Smooth muscle cell (in vitro differentiated cells): Measurements from ENCODE around the gene RNASE1. TPM values are rescaled to one million over a fixed set of nuclear protein-coding genes. Genes with fewer than 3 reads are reported as not detected.

Source experiments
- DNase-seq: peaks from one replicate; lab custom pipeline; 2025; ENCODE audit not compliant: unreplicated experiment; lab: John Stamatoyannopoulos, UW
- H2AFZ ChIP-seq: fragments of 200-600 bp; sonication (generic); 2 replicates; pipeline ENCODE4 v1.6.0; 2016; ENCODE audit warnings: antibody characterized with exemption, low read depth, mild to moderate bottlenecking
- H3F3A ChIP-seq: fragments of 200-600 bp; sonication (generic); 2 replicates; pipeline ENCODE4 v1.6.0; 2017; ENCODE audit warnings: antibody characterized with exemption, low read depth
- H3K27ac ChIP-seq: fragments of 200-600 bp; sonication (generic); 2 replicates; pipeline ENCODE4 v1.5.1; 2016; ENCODE audit warnings: low read depth, mild to moderate bottlenecking
- H3K27me3 ChIP-seq: fragments of 200-600 bp; sonication (generic); 2 replicates; pipeline ENCODE4 v1.6.1; 2016; ENCODE audit warnings: low read depth, mild to moderate bottlenecking
- H3K36me3 ChIP-seq: fragments of 200-600 bp; sonication (generic); 2 replicates; pipeline ENCODE4 v1.5.1; 2016; ENCODE audit warnings: low read depth
- H3K4me1 ChIP-seq: fragments of 200-600 bp; sonication (generic); 2 replicates; pipeline ENCODE4 v1.5.1; 2016; ENCODE audit warnings: low read depth
- H3K4me2 ChIP-seq: fragments of 200-600 bp; sonication (generic); 2 replicates; pipeline ENCODE4 v1.6.0; 2016; ENCODE audit warnings: mild to moderate bottlenecking
- H3K4me3 ChIP-seq: fragments of 200-600 bp; sonication (generic); 2 replicates; pipeline ENCODE4 v1.5.1; 2016; ENCODE audit warnings: mild to moderate bottlenecking
- H3K79me2 ChIP-seq: fragments of 200-600 bp; sonication (generic); 2 replicates; pipeline ENCODE4 v1.6.0; 2016; ENCODE audit warnings: low read depth, mild to moderate bottlenecking
- H3K9ac ChIP-seq: fragments of 200-600 bp; sonication (generic); 2 replicates; pipeline ENCODE4 v1.6.0; 2016; ENCODE audit warnings: low read depth
- H3K9me3 ChIP-seq: fragments of 200-600 bp; sonication (generic); replicated peaks from 2 replicates; pipeline ENCODE4 v1.5.1; 2016; ENCODE audit warnings: low read depth
- H4K20me1 ChIP-seq: fragments of 200-600 bp; sonication (generic); 2 replicates; pipeline ENCODE4 v1.6.0; 2016; ENCODE audit warnings: low read depth
- CTCF ChIP-seq: fragments of 200-600 bp; sonication (generic); IDR thresholded peaks from 2 replicates; pipeline ENCODE4 v1.5.1; 2017; ENCODE audit warnings: borderline replicate concordance, mild to moderate bottlenecking, antibody characterized with exemption; ENCODE audit not compliant: insufficient read depth, poor library complexity, severe bottlenecking
- WGBS: methylation state at CpG from one replicate; pipeline ENCODE4 v1.1.7; 2016; ENCODE audit warnings: low lambda C conversion rate; 5-methylcytosine and 5-hydroxymethylcytosine counted together
- polyA plus RNA-seq: library from polyadenylated mRNA; unstranded; fragments of >200 nt; fragmentation: Nextera tagmentation; extraction: Ambion mirVana; gene quantifications from 2 replicates; pipeline ENCODE4 v1.2.1, GENCODE V29; 2016
- total RNA-seq: library from RNA; depleted of rRNA; stranded (reverse); fragments of >200 nt; gene quantifications from 2 replicates; pipeline ENCODE4 v1.2.3, GENCODE V29; 2014

RNASE1 gene
- total and polyA plus RNA-seq, 2 experiments from 2014 or later = 4.0 to 6.9 TPM

GRCh38 chr14:20782280-20782890 lies 20.3 kb downstream of the RNASE1 start:
- peak overlapping the region; percentile 99 for H2AFZ ChIP-seq
- TF ChIP-seq CTCF = no peak
- H3K27me3 ChIP-seq = no peaks in the 10 kb centered on the region
- DNase-seq = no peak
- peak overlapping the region; percentile 29 for H3K4me3 ChIP-seq
- peak overlapping the region; percentile 51 for H3K27ac ChIP-seq
- H3K4me2 ChIP-seq = peak overlapping the region; percentile 80
- no peaks in the 10 kb centered on the region for H3F3A ChIP-seq
- no peaks in the 10 kb centered on the region for H3K36me3 ChIP-seq
- H3K79me2 ChIP-seq = no peaks in the 10 kb centered on the region
- WGBS = 24% methylated on average over 5 of the region's 5 CpGs
- H3K4me1 ChIP-seq = peaks cover 19% of the 10 kb centered on the region
- no peaks in the 10 kb centered on the region for H3K9me3 ChIP-seq
- no peaks in the 10 kb centered on the region for H4K20me1 ChIP-seq
- peak overlapping the region; percentile 45 for H3K9ac ChIP-seq

- Histone ChIP-seq H3F3A (no peaks in the 10 kb centered on the region), H3K9me3 (no peaks in the 10 kb centered on the region), H3K9ac (peak overlapping the region; percentile 45), H3K4me3 (peak overlapping the region; percentile 29), H4K20me1 (no peaks in the 10 kb centered on the region), H3K27ac (peak overlapping the region; percentile 51), H2AFZ (peak overlapping the region; percentile 99), H3K27me3 (no peaks in the 10 kb centered on the region), H3K4me1 (peaks cover 19% of the 10 kb centered on the region), H3K4me2 (peak overlapping the region; percentile 80), H3K36me3 (no peaks in the 10 kb centered on the region), H3K79me2 (no peaks in the 10 kb centered on the region)
- WGBS = 12% methylated on average over 4 of the region's 4 CpGs
- TF ChIP-seq CTCF = no peak
- DNase-seq = no peak
Measured at GRCh38 chr14:20781803-20782202, 20.8 kb downstream of the RNASE1 start.

- DNase-seq = no peak
- Histone ChIP-seq H3F3A (no peaks in the 10 kb centered on the region), H3K4me2 (no peak overlapping the region), H3K4me1 (peaks cover 3% of the 10 kb centered on the region), H3K36me3 (no peaks in the 10 kb centered on the region), H2AFZ (no peak overlapping the region), H3K4me3 (no peak overlapping the region), H3K79me2 (no peaks in the 10 kb centered on the region), H4K20me1 (no peaks in the 10 kb centered on the region), H3K27ac (no peak overlapping the region), H3K27me3 (peaks cover 14% of the 10 kb centered on the region), H3K9me3 (no peaks in the 10 kb centered on the region), H3K9ac (no peak overlapping the region)
- no peak for TF ChIP-seq CTCF
- WGBS = 100% methylated on average over 1 of the region's 1 CpG
Measured at GRCh38 chr14:20775901-20776300, 26.7 kb downstream of the RNASE1 start.

GRCh38 chr14:20775043-20775442 lies 27.6 kb downstream of the RNASE1 start:
- H3K9me3 ChIP-seq = no peaks in the 10 kb centered on the region
- H3F3A ChIP-seq = no peaks in the 10 kb centered on the region
- H3K9ac ChIP-seq = no peak overlapping the region
- DNase-seq = no peak
- no peaks in the 10 kb centered on the region for H3K4me1 ChIP-seq
- H3K36me3 ChIP-seq = no peaks in the 10 kb centered on the region
- no peaks in the 10 kb centered on the region for H3K79me2 ChIP-seq
- H4K20me1 ChIP-seq = no peaks in the 10 kb centered on the region
- no peak overlapping the region for H3K27ac ChIP-seq
- 31% methylated on average over 6 of the region's 6 CpGs for WGBS
- TF ChIP-seq CTCF = no peak
- no peak overlapping the region for H3K4me3 ChIP-seq
- H2AFZ ChIP-seq = no peak overlapping the region
- no peak overlapping the region for H3K4me2 ChIP-seq
- peaks cover 14% of the 10 kb centered on the region for H3K27me3 ChIP-seq
